Iris pigment epithelial cell (primary cell): ENCODE measurements around the gene BCKDHA.
"Not testable (repeated sequence)": the region's sequence is repeated elsewhere in the genome, so short reads cannot be mapped to it uniquely, and the experiment has no call there.

Source experiments
- DNase-seq: peaks from one replicate; pipeline ENCODE4 v3.0.0-alpha.2; 2011; ENCODE audit warnings: low read depth

Gene BCKDHA

DNA sequence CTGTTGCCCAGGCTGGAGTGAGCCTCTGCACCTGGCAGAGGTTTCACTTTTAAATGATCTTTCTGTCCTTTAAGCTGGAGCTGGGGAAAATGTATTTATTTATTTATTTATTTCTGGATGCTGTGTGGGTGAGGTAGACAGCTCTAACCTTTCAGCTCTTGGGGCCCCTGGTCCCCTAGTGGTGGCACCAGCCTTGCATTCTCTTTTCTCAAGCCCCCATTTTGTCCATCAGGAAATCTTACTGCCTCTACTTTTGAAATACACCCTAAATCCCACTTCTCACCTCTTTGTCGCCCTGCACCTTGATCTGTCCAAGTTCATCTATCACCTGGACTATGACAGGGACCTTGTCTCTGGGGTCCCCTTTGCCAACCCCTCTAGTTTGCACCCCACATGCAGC, 31.5 kb upstream of the BCKDHA start:
- no peak for DNase-seq

DNA sequence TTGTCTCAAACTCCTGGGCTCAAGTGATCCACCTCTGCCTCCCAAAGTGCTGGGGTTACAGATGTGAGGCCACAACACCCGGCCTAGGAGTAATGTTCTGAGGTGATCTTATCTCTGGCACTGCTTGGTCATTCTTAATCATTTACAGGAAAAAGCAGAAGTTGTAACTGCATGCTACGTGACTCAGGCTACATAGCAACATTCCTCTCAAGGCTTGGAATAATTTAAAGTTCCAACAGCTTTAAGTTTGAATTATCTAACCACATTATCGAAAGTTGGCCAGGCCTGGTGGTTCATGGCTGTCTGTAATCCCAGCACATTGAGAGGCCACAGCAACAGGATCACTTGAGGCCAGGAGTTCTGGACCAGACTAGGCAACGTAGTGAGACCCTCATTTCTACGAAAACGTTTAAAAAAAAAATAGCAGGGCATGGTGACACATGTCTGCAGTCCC, 29.7 kb upstream of the BCKDHA start:
- DNase-seq = peak; percentile 95

DNA sequence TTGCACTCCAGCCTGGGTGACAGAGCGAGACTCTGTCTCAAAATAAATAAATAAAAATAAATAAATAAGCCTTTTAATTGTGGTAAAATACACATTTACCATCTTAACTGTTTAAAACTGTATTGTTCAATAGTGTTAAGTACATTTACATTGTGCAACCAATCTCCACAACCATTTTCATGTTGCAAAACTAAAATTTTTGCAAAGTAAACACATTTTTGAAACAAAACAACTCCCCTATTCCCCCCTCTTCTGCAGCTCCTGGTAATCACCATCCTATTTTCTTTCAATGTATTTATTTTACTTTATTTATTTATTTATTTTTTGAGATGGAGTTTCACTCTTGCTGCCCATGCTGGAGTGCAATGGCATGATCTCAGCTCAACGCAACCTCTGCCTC, 27.8 kb upstream of the BCKDHA start:
- DNase-seq = no peak

DNA sequence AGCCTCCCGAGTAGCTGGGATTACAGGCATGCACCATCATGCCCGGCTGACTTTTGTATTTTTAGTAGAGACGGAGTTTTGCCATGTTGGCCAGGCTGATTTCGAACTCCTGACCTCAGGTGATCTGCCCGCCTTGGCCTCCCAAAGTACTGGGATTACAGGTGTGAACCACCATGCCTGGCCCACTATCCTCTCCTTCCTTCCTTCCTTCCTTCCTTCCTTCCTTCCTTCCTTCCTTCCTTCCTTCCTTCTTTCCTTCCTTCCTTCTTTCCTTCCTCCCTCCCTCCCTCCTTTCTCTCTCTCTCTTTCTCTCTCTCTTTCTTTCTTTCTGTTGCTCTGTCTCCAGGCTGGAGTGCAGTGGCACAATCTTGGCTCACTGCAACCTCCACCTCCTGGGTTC, 26.5 kb upstream of the BCKDHA start:
- DNase-seq = not testable (repeated sequence)

DNA sequence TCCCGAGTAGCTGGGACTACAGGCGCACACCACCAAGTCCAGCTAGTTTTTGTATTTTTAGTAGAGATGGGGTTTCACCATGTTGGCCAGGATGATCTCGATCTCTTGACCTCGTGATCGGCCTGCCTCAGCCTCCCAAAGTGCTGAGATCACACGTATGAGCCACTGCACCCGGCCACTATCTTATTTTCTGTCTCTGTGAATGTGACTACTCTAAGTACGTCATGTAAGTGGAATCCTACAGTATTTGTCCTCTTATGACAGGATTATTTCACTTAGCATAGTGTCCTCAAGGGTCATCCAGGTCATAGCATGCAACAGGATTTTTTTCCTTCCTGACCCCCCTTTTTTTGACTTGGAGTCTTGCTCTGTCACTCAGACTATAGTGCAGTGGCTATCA, 26.1 kb upstream of the BCKDHA start:
- no peak for DNase-seq

DNA sequence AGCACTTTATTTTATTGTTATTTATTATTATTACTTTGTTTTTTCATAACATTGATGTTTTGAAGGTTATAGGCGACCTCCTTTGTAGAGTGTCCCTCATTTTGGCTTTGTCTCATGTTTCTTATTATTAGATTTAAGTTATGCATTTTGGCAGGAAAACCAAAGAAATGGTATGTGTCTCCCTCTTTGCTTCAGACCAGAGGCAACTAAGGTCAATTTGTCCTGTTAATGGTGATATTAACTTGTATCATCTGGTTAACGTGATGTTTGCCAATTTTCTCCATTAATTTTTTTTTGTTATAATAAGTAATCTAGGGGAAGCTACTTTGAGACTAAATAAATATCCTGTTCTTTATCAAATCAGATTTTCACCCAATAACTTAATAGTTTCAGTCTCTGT, 25.1 kb upstream of the BCKDHA start:
- no peak for DNase-seq

DNA sequence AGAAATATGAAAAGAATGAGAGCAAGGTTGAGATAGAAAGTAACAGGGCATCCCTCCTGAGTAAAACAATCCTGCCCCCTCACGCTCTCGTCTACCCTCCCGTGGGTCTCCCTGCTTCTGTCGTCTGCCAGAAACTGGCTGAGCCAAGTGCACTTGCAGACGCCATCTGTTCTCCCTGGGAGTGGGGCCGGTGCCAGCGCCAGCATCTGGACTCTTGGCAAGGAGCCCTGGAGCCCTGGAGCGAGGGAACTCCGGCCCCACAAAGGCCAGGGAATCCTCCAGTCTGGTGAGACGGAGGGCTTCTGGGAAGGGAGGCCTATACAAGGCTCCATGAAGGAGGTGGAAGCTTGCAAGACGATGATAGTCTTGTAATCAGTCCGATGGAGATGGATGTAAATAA, 23.6 kb upstream of the BCKDHA start:
- peak; percentile 87 for DNase-seq

DNA sequence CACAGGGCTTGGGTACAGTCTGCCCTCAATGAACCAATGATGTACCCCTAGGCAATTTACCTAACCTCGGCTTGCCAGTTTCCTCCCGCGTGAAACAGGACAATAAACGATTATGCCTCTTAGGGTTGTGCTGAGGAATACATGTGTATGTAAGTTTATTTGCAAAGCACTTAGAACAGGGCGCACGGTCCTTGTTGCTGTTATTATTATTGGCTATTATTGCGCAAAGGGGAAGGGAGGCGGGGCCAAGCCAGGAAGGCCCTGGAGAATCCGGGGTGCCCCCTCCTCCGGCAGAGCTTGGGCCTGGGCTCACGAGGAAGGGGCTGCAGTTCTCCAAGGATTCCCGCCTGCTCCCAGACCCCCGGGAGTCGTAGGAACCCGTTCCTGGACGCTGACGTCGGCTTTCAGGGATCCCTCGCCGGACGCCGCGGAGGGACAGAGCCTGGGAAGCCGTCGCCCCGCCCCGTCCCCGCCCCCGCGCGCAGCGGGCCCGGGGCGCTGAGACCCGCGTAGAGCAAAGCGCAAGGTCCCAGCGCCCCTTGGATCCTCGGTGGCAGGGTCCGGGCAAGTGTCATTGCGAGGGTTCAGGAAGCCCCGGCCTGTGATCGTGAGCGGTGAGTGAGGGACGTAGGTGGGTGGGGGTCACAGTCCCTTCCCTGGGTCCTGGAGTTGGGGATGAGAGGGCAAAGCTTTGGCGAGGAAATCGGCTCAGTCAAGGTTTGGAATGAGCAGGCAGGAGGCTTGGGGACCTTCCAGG, 21.2 kb upstream of the BCKDHA start, which contains the start of gene TMEM91:
TMEM91 (plus strand) TSS at position 293 of the 757 bp plus-strand sequence. CDS start 1,777 bp downstream, outside the sequence.
- DNase-seq = peak; percentile 52

DNA sequence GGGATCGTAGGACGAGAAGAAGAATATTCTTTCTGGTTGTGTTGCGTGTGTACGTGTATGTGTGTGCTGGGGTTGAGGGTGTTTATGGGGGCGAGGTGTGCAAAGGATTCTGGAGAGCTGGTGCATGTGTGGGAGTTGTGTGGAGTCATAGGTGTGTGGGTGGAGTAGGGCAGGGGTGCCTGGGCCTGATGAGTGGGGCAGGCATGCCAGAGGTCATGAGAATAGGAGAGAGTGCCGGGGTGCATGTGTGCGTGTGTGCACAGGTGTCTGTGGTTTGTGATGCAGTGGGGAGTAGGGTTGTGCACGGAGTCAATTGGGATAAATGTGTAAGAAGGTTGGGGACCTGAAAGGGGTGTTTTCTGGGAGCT, 20.6 kb upstream of the BCKDHA start:
- no peak for DNase-seq

DNA sequence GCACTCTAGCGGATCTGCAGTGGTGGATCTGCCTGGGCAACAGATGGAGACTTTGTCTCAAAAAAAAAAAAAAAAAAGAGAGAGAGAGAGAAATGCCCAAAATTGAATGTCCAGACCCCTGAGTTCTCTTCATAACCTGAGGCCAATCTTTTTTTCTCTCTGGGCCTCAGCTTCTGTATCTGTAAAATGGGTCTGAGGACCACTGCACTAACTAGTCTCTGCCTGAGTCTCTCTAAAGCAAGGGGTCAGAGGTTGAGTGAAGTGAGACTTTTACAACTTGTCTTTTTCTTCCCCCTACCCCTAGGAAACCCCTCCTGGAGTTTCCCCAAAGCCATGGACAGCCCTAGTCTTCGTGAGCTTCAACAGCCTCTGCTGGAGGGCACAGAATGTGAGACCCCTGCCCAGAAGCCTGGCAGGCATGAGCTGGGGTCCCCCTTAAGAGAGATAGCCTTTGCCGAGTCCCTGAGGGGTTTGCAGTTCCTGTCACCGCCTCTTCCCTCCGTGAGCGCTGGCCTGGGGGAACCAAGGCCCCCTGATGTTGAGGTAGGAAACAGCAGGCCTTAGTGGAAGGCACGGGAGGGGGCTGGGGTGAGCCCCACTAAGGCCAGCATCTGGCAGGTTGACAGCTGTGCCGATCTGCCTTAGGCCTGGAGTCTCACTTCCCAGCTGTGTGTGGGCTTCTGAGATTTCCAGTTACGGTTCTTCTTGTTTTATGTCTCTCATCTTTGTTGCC, 19.5 kb upstream of the BCKDHA start:
- DNase-seq = no peak

DNA sequence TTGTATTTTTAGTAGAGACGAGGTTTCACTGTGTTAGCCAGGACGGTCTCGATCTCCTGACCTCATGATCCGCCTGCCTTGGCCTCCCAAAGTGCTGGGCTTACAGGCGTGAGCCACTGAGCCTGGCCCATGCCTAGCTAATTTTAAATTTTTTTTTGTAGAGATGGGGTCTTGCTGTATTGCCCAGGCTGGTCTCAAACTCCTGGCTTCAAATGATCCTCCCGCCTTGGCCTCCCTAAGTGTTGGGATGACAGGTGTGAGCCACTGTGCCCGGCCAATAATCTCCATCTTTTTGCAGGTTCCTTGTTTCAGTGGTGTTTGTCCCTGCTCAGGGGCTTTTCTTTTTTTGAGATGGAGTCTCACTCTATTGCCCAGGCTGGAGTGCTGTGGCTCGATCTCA, 16.1 kb upstream of the BCKDHA start:
- DNase-seq = not testable (repeated sequence)

DNA sequence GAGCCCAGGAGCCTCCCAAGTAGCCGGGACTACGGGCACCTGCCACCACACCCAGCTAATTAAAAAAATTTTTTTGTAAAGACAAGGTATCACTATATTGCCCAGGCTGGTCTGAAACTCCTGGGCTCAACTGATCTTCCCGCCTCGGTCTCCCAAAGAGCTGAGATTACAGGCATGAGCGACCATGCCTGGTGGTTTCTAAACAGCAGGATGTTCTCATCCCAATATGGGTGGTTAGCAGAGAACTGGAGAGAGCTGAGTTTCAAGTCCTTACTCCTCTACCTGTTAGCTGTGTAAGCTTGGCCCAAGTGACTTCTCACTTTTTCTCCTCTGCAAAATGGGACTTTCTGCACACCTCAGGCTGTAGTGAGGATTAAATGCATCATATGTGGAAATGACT, 13.3 kb upstream of the BCKDHA start:
- no peak for DNase-seq

DNA sequence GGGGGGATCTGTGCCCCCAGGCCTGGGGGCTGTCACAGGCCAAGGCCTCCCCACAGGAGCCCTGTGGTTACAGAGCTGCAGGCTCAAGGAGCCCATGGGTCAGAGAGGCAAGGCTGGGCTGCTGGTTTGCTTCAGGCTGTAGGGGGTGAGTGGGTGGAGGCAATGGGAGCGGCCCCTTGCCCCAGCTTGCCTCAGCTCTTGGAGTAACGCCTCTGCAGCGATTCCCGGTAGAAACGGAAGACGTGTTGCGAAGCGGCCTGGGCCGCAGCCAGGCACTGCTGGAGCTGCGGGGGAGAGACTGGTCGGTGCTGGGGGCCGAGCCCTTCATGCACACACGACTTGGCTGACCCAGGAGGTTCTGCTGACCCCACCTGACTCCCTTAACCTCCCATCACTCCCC, 11.2 kb upstream of the BCKDHA start:
- no peak for DNase-seq

DNA sequence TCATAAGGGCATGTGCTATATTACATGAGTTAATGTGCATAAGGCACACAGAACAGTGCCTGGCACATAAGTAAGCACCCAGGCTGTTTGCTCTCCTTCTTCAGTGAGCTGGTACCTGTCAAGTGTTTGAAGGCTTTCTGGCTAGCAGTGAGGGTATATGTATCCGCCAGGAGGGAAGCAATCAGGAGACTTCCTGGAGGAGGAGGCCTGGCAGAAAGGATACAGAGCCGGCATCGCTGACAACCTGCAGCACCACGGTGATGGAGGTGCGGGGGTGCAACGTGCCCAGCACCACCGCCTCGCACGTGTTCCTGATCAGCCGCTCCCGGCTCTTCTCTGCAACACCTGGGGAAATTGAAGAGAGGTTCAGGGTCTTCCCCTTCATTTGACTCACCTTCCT, 6.0 kb upstream of the BCKDHA start:
- DNase-seq = no peak

DNA sequence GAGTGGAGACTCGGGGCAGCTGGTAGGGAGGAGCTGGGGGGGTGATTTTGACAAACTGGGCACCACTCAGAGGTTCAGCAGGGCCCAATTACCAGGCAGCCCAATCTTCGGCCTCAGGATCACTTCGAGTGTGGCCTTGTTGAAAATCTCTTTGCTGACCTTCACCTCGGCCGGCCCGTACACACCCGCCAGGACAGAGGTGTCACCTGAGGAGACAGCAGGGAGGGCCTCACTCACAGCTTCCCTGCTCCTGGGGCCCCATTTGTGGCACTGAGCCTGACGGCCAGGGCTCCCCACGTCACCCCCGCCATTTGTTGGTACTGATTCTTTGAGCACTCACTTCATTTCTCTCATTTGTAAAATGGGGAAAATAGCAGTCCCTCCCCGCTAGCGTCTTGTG, 4.8 kb upstream of the BCKDHA start:
- DNase-seq = no peak

DNA sequence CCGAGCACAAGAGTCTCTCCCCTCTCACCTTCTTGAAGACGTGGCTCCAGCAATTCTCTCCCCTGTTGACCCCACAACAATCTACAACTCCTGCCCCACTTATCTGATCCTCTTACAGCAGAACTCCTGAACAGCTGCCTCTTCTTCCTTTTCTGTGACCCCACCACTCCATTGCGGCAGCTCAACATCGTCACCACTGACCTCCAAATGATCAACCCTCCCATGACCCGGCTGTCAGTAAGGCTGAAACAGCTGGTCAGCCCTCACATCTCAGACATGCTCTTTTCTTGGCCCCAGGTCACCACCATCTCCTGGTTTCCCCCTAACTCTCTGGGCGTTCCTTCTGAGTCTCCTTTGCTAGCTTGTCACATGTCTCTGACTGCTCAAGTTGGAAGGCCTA, 2.3 kb upstream of the BCKDHA start:
- no peak for DNase-seq

DNA sequence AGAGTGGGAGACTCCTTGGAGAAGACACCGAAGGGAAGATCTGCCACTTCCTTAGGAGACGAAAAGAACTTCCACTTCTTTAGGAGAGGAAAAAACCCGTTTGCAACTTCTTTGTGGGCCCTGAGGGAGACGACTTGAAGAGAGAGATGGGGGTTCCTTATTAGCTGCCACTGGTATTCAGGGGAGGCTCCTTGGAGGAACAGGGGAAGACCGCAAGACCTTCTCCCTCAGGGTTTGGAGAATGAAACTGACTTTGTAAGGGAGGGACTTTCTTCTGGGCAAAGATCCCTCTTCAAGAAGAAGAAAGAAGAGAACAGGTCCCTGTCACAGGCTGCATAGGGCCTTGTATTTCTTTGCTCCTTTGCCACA, 416 bp downstream of the BCKDHA start:
- no peak for DNase-seq

DNA sequence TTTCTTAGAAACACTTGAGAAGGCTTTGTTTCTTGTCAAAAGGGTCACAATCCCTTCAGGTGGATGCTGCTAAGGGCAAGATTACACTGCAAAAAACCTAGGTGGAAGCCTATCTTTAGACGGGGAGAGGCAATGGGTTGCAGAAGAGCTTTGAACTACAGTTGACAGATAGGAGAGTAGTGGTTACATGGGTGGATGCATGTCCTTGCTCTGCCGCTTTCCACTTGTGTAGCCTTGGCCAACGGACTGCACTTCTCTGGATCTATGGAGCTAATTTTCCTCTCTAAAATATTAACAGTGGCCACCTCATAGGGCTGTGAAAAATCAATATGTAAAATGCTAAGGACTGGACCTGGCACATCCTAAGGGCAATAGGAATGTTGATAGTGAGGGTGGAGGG, 980 bp downstream of the BCKDHA start:
- DNase-seq = no peak

DNA sequence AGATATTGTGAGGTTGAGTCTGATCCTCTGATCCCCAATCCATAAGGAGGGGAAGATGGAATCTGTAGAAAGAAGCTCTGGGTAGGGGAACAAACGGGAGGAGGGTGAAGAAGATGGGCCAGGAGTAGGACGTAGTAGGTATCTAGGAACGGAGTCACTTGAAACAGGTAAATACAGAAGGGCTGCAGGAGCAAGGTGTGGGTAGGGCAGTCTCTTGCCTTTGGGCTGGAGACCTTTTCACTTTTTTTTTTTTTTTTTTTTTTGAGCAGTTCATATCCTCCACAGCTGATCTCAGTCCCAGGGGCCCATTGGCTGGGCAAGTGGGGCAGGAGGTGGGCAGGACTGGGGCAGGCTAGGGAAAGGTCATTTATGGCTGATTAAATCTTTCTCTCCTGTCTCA, 1.5 kb downstream of the BCKDHA start:
- no peak for DNase-seq

DNA sequence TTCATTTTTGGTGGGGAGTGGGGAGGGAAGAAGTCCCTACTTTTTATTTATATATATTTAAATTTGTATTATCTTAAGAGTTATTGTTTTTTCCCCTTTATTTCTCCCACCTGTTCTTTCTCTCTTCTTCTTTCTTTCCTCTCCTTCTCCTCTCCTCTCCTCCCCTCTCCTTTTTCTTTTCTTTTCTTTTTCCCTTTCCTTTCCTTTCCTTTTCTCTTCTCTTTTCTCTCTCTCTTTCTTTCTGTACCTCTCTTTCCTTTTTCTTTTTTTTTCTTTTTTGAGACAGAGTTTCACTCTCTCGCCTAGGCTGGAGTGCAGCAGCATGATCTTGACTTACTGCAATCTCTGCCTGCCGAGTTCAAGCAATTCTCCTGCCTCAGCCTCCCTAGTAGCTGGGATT, 1.9 kb downstream of the BCKDHA start:
- no peak for DNase-seq

DNA sequence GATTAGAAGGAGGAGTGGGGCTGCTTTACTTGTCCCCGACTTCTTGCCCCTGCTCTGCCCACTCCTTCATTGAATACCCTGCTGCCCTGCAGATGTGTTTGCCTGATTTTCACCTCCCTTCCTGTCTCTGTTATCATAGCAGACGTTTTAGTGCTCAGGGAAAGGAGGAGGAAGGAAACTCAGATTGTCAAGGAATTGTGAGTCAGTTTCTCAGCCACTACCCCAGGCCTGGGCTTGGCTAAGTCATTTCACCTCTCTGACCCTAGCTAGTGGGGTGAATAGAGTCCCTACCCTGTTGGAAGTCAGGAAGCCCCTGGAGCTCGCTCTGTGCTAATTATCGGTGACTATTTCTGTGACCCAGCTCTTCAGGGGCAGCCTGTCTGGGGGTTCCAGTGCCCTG, 3.9 kb downstream of the BCKDHA start:
- DNase-seq = no peak

DNA sequence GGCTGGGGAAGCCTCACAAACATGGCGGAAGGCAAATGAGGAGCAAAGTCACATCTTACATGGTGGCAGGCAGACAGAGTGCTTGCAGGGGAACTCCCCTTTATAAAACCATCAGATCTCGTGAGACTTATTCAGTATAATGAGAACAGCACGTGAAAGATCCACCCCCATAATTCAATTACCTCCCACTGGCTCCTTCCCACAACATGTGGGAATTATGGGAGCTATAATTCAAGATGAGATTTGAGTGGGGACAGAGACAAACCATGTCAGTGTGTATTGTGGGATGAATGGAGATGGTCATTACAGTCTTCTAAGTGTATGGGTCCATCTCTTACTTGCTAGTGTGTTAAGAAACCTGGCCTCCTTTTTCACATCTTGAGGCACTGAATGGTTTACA, 4.4 kb downstream of the BCKDHA start:
- no peak for DNase-seq

DNA sequence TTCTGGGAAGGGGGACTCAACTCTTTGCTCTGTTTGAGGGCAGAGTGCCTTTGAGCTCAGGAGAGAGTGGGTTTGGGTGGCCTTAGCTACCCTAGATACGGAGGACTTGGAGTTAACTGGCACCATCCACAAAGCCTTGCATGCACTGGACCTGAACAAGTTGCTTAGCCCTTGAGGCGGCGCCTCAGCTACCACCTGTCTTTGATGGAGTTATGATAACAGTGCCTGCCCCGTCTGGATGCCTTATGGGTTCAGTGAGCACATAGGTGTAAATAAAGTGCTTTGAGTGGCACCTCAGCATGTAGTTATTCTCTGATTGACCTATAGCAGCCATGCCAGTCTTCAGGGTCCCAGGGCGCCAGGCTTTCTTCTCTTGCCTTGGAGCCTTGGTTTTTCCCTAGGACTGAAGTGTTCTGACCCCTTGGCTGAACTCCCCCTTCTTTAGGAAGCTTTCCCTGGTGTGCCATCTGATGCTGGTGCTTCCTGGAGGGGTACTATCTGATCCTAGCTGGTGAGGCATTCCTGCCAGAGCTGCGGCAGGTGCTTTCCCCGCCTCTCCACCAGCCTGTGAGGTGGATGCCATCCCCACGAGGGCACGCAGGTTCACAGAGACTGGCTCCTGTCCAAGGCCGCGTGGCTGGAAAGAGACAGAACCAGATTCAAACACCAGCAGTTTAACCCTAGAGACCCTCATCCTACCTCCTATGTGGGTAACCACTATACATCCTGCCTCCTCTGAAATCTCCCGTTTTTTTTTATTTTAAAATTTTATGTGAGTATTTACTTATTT, 5.8 kb downstream of the BCKDHA start:
- no peak for DNase-seq
